Body of pancreas (tissue), 4 donors: ENCODE measurements around the gene BMP4.

Experiments used
- POLR2A ChIP-seq, 3 donors: fragments of 450-650 bp; IDR thresholded peaks; one replicate each; pipeline ENCODE4 v1.6.1; 2016; ENCODE audit warnings: antibody characterized with exemption in 3 of 3, mild to moderate bottlenecking in 2 of 3
- TF ChIP-seq, protein P1 (sequence below), 7 experiments: fragments of 450-650 bp in 4 of 7; fragments of 200-600 bp in 3 of 7; sonication (generic) in 3 of 7; IDR thresholded peaks; one replicate each; pipeline ENCODE4 v1.5.1; 2016 to 2019; ENCODE audit warnings: antibody characterized with exemption in 7 of 7

DNA sequence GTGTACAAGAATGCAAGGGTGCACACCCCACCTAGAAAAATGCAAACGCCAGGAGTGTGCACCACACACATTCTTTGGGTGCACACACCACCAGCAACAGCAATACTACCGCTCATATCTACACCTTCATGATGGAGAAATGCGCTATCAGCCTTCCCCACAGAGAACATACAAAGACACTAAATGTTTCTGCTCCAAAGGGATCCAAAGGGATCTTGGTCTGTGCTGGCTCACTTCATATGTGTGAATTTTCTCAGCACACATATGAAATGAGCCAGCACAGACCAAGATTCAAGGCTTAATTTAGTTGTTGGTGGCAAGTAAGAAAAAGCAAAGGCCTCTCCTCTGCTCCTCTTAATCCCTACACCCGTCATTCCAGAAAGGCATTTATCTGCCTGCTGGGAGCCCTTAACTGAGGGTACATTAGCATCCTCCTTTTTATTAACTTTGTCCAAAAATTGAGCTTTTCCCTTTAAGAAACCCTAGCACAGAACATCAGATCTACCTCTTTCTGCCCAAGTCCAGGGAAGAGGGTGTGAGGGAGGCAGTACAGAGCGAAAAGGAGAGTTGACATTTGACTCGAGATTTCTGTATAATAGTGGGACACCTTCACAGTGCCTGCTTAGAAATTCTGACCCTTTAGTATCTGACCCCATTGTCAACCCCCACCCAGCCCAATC lies 8.3 kb downstream of the BMP4 start:
- TF ChIP-seq, protein P1, sequence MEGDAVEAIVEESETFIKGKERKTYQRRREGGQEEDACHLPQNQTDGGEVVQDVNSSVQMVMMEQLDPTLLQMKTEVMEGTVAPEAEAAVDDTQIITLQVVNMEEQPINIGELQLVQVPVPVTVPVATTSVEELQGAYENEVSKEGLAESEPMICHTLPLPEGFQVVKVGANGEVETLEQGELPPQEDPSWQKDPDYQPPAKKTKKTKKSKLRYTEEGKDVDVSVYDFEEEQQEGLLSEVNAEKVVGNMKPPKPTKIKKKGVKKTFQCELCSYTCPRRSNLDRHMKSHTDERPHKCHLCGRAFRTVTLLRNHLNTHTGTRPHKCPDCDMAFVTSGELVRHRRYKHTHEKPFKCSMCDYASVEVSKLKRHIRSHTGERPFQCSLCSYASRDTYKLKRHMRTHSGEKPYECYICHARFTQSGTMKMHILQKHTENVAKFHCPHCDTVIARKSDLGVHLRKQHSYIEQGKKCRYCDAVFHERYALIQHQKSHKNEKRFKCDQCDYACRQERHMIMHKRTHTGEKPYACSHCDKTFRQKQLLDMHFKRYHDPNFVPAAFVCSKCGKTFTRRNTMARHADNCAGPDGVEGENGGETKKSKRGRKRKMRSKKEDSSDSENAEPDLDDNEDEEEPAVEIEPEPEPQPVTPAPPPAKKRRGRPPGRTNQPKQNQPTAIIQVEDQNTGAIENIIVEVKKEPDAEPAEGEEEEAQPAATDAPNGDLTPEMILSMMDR (IDR thresholded peaks at IDR 0.05), result no peak
- TF ChIP-seq POLR2A (IDR thresholded peaks at IDR 0.05), result no peak
